MM.1S (cell line): ENCODE measurements around the gene CACNA1D.

Source experiments
- DNase-seq: peaks from one replicate; pipeline ENCODE4 v3.0.0-alpha.2; 2015
- H2AFZ ChIP-seq: fragments of 300-600 bp; sonication (generic); 2 replicates; pipeline ENCODE4 v1.6.0; 2016; ENCODE audit warnings: antibody characterized with exemption, low read length
- H3F3A ChIP-seq: fragments of 300-600 bp; sonication (generic); 2 replicates; pipeline ENCODE4 v1.6.1; 2016; ENCODE audit warnings: mild to moderate bottlenecking, antibody characterized with exemption, low read length, moderate library complexity, mixed read lengths; ENCODE audit not compliant: insufficient read depth
- H3K27ac ChIP-seq: fragments of 300-600 bp; sonication (generic); 2 replicates; pipeline ENCODE4 v1.5.1; 2016; ENCODE audit warnings: mild to moderate bottlenecking, low read length
- H3K27me3 ChIP-seq: fragments of 300-600 bp; sonication (generic); replicated peaks from 2 replicates; pipeline ENCODE4 v1.6.0; 2016; ENCODE audit warnings: low read length; ENCODE audit not compliant: insufficient read depth
- H3K36me3 ChIP-seq: fragments of 300-600 bp; sonication (generic); replicated peaks from 2 replicates; pipeline ENCODE4 v1.6.1; 2016; ENCODE audit warnings: mild to moderate bottlenecking, low read length, mixed read lengths; ENCODE audit not compliant: insufficient read depth
- H3K4me1 ChIP-seq: fragments of 300-600 bp; sonication (generic); 2 replicates; pipeline ENCODE4 v1.6.1; 2016; ENCODE audit warnings: low read length, mixed read lengths
- H3K4me2 ChIP-seq: fragments of 300-600 bp; sonication (generic); 2 replicates; pipeline ENCODE4 v1.6.0; 2016; ENCODE audit warnings: low read depth, low read length
- H3K4me3 ChIP-seq: fragments of 300-600 bp; sonication (generic); 2 replicates; pipeline ENCODE4 v1.5.1; 2016; ENCODE audit warnings: low read length, mixed read lengths
- H3K79me2 ChIP-seq: fragments of 300-600 bp; sonication (generic); 2 replicates; pipeline ENCODE4 v1.6.1; 2016; ENCODE audit warnings: mixed run types, low read length, mixed read lengths
- H3K9ac ChIP-seq: fragments of 300-600 bp; sonication (generic); 2 replicates; pipeline ENCODE4 v1.6.1; 2016; ENCODE audit warnings: low read length, mixed read lengths
- H3K9me2 ChIP-seq: fragments of 300-600 bp; sonication (generic); replicated peaks from 2 replicates; pipeline ENCODE4 v1.6.1; 2016; ENCODE audit warnings: mild to moderate bottlenecking, low read length, mixed read lengths; ENCODE audit not compliant: insufficient read depth
- H3K9me3 ChIP-seq: fragments of 300-600 bp; sonication (generic); replicated peaks from 2 replicates; pipeline ENCODE4 v1.6.1; 2016; ENCODE audit warnings: mild to moderate bottlenecking, low read length, mixed read lengths; ENCODE audit not compliant: insufficient read depth
- H4K20me1 ChIP-seq: fragments of 300-600 bp; sonication (generic); 2 replicates; pipeline ENCODE4 v1.6.1; 2016; ENCODE audit warnings: mild to moderate bottlenecking, low read length, moderate library complexity, mixed read lengths; ENCODE audit not compliant: insufficient read depth
- EZH2 ChIP-seq: fragments of 300-600 bp; sonication (generic); optimal IDR thresholded peaks from 2 replicates; pipeline ENCODE3; 2017; ENCODE audit warnings: low read depth, mild to moderate bottlenecking, antibody characterized with exemption, low read length, mixed read lengths
- EZH2phosphoT487 ChIP-seq: fragments of 300-600 bp; sonication (generic); IDR thresholded peaks from 2 replicates; pipeline ENCODE4 v1.6.1; 2018; ENCODE audit warnings: antibody characterized with exemption, low read length
- TF ChIP-seq, protein P1 (sequence below): fragments of 300-600 bp; sonication (generic); IDR thresholded peaks from 2 replicates; pipeline ENCODE4 v1.5.1; 2016; ENCODE audit warnings: antibody characterized with exemption, low read length, mixed read lengths

The CACNA1D gene

DNA sequence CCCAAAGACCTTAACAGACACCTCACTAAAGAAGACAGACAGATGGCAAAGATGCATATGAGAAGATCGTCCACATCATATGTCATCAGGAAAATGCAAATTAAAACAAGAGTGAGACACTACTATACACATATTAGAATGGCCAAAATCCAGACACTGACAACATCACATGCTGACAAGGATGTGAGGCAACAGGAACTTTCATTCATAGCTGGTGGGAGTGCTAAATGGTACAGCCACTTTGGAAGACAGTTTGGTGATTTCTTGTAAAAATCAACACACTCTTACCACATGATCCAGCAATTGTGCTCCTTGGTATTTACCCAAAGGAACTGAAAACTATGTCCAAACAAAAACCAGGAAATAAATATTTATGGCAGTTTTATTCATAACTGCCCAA, 334.2 kb downstream of the CACNA1D start:
- H3K27ac ChIP-seq = no peak overlapping the region
- no peaks in the 10 kb centered on the region for H3K79me2 ChIP-seq
- no peak for DNase-seq
- H3F3A ChIP-seq = no peaks in the 10 kb centered on the region
- TF ChIP-seq, protein P1, sequence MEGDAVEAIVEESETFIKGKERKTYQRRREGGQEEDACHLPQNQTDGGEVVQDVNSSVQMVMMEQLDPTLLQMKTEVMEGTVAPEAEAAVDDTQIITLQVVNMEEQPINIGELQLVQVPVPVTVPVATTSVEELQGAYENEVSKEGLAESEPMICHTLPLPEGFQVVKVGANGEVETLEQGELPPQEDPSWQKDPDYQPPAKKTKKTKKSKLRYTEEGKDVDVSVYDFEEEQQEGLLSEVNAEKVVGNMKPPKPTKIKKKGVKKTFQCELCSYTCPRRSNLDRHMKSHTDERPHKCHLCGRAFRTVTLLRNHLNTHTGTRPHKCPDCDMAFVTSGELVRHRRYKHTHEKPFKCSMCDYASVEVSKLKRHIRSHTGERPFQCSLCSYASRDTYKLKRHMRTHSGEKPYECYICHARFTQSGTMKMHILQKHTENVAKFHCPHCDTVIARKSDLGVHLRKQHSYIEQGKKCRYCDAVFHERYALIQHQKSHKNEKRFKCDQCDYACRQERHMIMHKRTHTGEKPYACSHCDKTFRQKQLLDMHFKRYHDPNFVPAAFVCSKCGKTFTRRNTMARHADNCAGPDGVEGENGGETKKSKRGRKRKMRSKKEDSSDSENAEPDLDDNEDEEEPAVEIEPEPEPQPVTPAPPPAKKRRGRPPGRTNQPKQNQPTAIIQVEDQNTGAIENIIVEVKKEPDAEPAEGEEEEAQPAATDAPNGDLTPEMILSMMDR = no peak
- TF ChIP-seq EZH2phosphoT487 = no peak
- no peak for TF ChIP-seq EZH2
- H3K4me2 ChIP-seq = no peak overlapping the region
- H4K20me1 ChIP-seq = no peaks in the 10 kb centered on the region
- H3K36me3 ChIP-seq = no peaks in the 10 kb centered on the region
- no peaks in the 10 kb centered on the region for H3K27me3 ChIP-seq
- no peaks in the 10 kb centered on the region for H3K9me2 ChIP-seq
- no peaks in the 10 kb centered on the region for H3K4me1 ChIP-seq
- no peaks in the 10 kb centered on the region for H3K9me3 ChIP-seq
- H3K4me3 ChIP-seq = no peak overlapping the region
- no peak overlapping the region for H2AFZ ChIP-seq
- H3K9ac ChIP-seq = no peak overlapping the region

DNA sequence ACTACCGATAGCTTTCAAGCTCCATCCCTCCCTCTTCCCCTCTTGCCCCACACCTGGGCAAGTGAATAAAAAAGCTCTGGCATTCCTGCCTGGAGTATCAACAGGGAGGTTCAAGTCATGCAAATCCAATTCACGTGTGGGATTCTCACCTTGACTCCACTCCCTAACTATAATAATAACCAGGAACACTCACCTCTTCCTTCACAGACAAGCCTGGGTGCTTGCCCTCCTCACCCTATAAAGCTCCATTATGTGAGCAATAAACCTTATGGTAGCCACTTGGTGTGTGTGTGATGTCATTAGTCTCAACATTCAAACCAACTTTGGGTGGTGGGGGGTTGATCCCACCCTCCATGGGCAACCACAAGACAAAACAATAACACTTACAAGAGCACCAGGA, 335.2 kb downstream of the CACNA1D start:
- Histone ChIP-seq H3K9me3 (no peaks in the 10 kb centered on the region), H3K4me1 (no peaks in the 10 kb centered on the region), H3K9ac (no peak overlapping the region), H2AFZ (no peak overlapping the region), H4K20me1 (no peaks in the 10 kb centered on the region), H3K4me2 (no peak overlapping the region), H3K36me3 (no peaks in the 10 kb centered on the region), H3K9me2 (no peaks in the 10 kb centered on the region), H3F3A (no peaks in the 10 kb centered on the region), H3K27ac (no peak overlapping the region), H3K79me2 (no peaks in the 10 kb centered on the region), H3K4me3 (no peak overlapping the region), H3K27me3 (no peaks in the 10 kb centered on the region)
- no peak for TF ChIP-seq EZH2phosphoT487
- no peak for DNase-seq

DNA sequence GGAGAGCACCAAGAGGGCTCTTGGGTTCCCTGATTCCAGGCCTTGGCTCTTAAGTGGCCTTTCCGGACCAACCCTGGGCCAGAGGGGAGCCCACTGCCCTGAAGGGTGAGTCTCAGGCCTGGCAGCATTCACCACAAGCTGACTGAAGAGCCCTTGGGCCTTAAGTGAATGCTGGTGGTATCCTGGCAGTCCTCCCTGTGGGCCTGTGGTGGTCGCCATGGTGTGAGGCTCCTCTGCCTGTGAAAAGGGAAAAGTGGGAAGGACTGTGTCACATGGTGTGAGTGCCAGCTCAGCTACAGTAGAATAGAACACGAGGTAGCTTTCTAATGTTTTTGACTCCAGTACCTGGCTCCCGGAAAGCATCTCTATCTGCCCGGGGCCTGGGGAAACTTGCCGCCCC, 336.5 kb downstream of the CACNA1D start:
- no peaks in the 10 kb centered on the region for H3K4me1 ChIP-seq
- no peaks in the 10 kb centered on the region for H3K36me3 ChIP-seq
- DNase-seq = no peak
- H3K9me3 ChIP-seq = no peaks in the 10 kb centered on the region
- H3K4me3 ChIP-seq = no peak overlapping the region
- H4K20me1 ChIP-seq = no peaks in the 10 kb centered on the region
- H3K27ac ChIP-seq = no peak overlapping the region
- no peaks in the 10 kb centered on the region for H3F3A ChIP-seq
- no peaks in the 10 kb centered on the region for H3K9me2 ChIP-seq
- TF ChIP-seq, protein P1 = no peak
- no peak for TF ChIP-seq EZH2phosphoT487
- no peak for TF ChIP-seq EZH2
- H3K27me3 ChIP-seq = no peaks in the 10 kb centered on the region
- H3K79me2 ChIP-seq = no peaks in the 10 kb centered on the region
- no peak overlapping the region for H2AFZ ChIP-seq
- H3K9ac ChIP-seq = no peak overlapping the region
- no peak overlapping the region for H3K4me2 ChIP-seq

DNA sequence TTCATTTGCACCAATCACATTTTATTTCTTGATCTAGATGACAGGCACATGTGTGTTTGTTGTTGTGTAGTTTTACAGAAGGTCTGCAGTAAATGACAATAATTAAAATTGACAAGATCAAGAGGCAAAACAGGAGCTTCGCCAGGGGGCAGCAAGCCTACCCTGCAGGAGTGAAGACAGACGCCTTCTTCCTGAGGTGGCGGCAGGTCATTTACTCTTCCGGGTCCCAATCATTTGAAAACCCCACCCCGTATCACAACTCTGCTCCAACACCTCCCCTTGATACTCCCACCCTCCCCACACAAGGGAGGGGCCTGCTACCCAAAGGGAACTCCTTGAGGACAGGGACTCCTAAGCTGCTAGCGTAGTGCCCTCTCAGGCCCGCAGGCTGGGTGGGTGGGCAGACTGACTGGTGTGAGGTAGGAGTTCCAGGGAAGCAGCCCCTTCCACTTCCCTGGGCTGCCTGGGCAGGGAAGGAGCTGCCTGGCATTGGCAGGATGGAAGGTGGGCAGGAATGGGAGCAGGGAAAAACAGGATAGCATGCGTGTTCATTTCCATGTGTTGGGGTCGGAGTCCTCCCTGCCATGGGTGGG, 338.7 kb downstream of the CACNA1D start:
- Histone ChIP-seq H3K4me1 (no peaks in the 10 kb centered on the region), H2AFZ (no peak overlapping the region), H3K9me2 (no peaks in the 10 kb centered on the region), H3K27ac (no peak overlapping the region), H3K79me2 (no peaks in the 10 kb centered on the region), H3K27me3 (no peaks in the 10 kb centered on the region), H4K20me1 (no peaks in the 10 kb centered on the region), H3K9ac (no peak overlapping the region), H3K4me2 (no peak overlapping the region), H3K36me3 (no peaks in the 10 kb centered on the region), H3K4me3 (no peak overlapping the region), H3K9me3 (no peaks in the 10 kb centered on the region), H3F3A (no peaks in the 10 kb centered on the region)
- TF ChIP-seq EZH2 (no peak), EZH2phosphoT487 (no peak)
- TF ChIP-seq, protein P1 = no peak
- no peak for DNase-seq
